Activated effector memory CD4-positive, alpha-beta T cell treated with anti-CD3 and anti-CD28 coated beads, Interleukin-2, amount 50 U/mL, for 16 hours (primary cell): Measurements from ENCODE around the gene CELF3.
A peak's percentile ranks its signal among the peaks of the same experiment; 100 is the strongest.
"Not testable (repeated sequence)": the region's sequence is repeated elsewhere in the genome, so short reads cannot be mapped to it uniquely, and the experiment has no call there.

Experiments used
- DNase-seq: peaks from one replicate; pipeline ENCODE4 v3.0.0-alpha.2; 2020

Gene CELF3

GRCh38 chr1:151716771-151717631, at the start of gene CELF3:
Gene CELF3, minus strand, starts transcription at chr1:151716803. Its CDS starts 783 bp downstream, at chr1:151716020.
- DNase-seq = no peak

DNA sequence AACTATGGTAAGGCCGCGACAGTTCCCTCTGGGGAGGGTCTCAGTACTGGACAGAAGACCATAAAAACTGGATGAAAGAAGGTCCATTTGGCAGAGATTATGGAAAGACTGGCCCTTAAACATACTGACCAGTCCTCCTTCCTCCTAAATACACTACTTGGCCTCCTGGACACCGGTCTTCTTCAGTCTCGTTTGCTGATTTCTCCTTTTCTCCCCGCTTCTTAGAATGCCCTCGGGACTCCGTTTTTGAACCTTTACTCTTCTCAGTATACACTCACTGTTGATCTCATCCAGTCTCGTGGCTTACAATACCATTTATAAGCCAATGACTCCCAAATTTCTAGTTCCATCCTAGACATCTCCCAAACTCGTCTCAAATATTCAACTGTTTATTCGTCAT, 47.4 kb upstream of the CELF3 start:
- DNase-seq = no peak

- peak; percentile 95 for DNase-seq
Observed at GRCh38 chr1:151762941-151763921, 46.6 kb upstream of the CELF3 start, which contains the start of gene MRPL9. Gene MRPL9, minus strand, starts transcription at chr1:151763496. Its CDS starts 17 bp downstream, at chr1:151763479.

GRCh38 chr1:151760597-151761385, 44.2 kb upstream of the CELF3 start:
- no peak for DNase-seq

- DNase-seq = no peak
Observed at GRCh38 chr1:151759241-151759640, 42.6 kb upstream of the CELF3 start.

- DNase-seq = no peak
Observed at GRCh38 chr1:151756291-151756690, 39.7 kb upstream of the CELF3 start.

DNA sequence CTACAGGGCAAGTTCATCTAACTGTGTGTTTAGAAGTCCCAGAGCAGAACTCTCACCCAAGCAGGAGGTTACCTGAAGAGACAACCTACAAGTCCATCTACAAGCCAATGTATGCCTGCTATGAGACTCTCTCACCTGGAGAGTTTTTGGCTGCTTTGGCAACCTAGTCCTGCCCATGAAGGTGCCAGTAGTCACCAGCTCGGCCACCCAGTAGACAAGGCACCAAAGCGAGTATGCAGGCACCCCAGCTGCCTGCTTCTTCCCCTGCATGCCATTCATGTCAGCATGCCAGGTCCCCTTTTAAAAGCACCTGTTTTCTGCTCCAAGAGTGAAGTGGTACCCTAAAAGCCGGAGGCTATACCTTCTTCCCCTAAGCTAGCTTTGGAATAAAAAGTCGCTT, 24.9 kb upstream of the CELF3 start:
- no peak for DNase-seq

GRCh38 chr1:151739590-151740355, 23.2 kb upstream of the CELF3 start:
- DNase-seq = no peak

DNA sequence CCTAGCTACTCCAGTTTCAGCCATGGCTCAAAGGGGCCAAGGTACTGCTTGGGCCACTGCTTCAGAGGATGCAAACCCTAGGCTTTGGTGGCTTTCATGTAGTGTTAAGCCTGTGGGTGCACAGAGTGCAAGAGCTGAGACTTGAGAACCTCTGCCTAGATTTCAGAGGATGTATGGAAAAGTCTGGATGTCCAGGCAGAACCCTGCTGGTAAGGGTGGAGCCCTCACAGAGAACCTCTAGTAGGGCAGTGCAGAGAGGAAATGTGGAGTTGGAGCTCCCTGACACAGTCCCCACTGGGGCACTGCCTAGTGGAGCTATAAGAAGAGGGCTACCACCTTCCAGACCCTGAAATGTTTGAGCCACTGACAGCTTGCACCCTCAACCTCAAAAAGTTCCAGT, 20.9 kb upstream of the CELF3 start:
- DNase-seq = no peak

- no peak for DNase-seq
Observed at GRCh38 chr1:151737026-151737425, 20.4 kb upstream of the CELF3 start.

- not testable (repeated sequence) for DNase-seq
Observed at GRCh38 chr1:151733995-151734394, 17.4 kb upstream of the CELF3 start.

DNA sequence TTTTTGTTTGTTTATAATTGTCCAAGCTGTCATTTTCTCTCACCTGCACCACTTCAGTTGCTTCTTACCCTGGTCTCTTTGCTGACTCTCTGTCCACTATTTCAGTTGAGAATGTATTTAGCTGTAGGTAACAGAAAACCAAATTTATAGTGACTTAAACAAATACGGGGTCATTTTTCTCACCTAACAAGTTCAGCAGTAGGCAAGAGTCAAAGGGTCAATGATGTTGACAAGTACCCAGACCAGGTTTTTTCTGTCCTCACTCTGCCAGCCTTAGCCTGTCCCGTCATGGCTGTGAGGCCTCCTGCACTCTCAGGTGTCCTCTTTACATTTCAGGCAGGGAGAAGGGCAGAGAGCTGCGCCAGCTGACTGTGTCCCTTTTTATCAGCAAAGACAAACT, 16.5 kb upstream of the CELF3 start:
- DNase-seq = no peak

DNA sequence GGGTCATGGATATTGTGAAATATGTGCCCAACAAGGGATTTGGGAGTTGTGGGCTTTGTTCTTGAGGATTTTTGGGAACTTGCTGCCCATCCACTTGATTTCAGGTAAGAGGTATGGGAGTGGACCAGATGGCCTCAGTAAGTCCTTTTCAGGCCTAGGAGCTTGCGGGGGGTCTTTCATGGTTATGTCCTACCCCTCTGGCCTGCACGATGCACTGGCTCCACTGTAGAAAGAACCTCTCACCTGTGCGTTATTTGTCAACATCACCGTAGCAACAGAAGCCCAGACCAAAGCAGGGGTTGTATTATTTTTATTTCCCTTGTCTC, 13.3 kb upstream of the CELF3 start:
- no peak for DNase-seq

DNA sequence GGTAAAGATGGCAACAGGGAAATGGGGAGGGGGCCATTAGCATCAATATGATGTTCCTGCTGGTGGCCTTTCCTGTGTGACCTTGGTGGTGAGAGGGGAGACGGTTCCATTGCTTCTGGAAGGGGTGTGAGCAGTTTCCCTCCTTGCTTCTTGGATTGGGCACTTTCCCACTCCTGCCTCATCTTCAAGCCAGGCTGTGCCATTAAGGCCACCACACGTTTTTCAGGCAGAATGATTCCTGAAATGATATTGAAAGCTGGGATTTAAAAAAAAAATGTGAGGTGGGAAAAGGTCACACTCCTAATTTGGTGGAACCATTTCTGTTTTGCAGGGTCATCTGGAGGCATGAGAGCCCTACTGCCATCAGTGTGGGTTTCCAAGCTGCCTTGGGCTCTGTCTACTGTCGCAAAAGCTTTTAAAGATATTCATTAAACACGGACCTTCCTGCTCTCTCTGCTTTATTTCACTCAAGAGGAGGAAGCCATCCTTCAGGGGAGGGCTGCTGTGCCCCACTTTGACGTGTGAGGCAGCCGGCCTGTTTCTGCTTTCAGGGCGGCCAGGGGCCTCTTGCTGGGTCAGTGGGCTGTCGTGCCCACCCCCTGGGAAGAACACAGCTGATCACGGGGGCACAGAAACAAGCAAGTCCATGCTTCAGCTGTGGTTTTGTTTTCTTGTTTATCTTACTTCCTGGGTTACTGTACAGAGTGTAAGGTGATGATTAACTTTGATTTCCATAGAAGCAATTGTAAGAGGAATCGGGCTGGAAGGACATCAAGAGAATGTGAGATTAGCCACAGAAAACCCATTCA, 12.8 kb upstream of the CELF3 start:
- no peak for DNase-seq

- no peak for DNase-seq
Observed at GRCh38 chr1:151728151-151729054, 11.8 kb upstream of the CELF3 start.

- no peak for DNase-seq
Observed at GRCh38 chr1:151723726-151724370, 7.2 kb upstream of the CELF3 start.

GRCh38 chr1:151721788-151722510, 5.3 kb upstream of the CELF3 start:
- no peak for DNase-seq

DNA sequence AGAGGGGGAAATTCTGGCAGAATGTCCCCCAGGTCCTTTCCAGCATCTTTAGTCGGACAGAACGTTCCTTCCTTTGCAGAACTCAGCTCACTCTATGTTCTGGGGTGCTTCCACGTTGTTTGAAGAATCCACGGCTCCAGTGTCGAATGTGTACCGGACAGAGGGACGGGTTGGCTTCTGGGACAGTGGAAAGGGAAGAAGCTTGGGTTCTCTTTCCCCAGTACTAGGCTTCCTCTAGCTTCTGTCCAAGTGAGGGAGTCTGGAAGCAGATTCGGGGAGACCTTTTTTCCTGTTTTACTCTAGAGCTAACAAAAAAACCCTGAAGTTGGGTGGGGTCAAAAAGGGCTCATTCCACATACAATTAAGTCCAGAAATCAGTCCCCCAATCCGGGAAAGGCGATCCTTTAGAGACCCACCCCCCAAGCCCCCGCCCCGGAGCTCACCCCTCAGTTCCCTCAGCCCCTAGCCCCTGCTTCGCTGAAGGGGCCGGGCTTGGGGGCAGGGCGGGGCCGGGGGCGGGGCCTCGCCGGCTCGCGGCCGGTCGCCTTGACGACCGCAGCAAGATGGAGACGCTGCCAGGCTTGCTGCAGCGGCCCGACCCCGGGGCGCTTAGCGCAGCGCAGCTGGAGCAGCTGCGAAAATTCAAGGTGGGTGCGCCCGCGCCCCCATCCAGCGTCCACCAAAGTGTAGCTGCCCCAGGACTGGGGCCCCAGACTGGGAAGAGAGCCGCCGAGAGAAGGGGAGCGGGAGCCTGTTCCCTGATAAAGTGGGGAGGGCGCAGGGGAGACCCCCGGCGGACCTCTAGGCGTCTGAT, 4.6 kb upstream of the CELF3 start, which contains the start of gene RIIAD1:
Gene RIIAD1 (plus strand): TSS at position 549 of the 814 bp plus-strand sequence. CDS start 15 bp downstream, at position 564.
- peak; percentile 77 for DNase-seq
